HFF-Myc (cell line): ENCODE measurements around the gene RAB40B.

Source experiments
- DNase-seq: peaks from one replicate; pipeline ENCODE4 v3.0.0-alpha.2; 2011; ENCODE audit warnings: low read depth; ENCODE audit errors: extremely low read depth
- H3K4me3 ChIP-seq: replicated peaks from 2 replicates; pipeline ENCODE4 v1.5.1; 2011; ENCODE audit warnings: low read depth, mild to moderate bottlenecking, control low read depth, low read length
- TF ChIP-seq, protein P1 (sequence below): IDR thresholded peaks from 2 replicates; pipeline ENCODE4 v1.5.1; 2012; ENCODE audit warnings: mild to moderate bottlenecking, low read depth, low read length, control low read depth; ENCODE audit errors: missing control alignments

RAB40B gene

DNA sequence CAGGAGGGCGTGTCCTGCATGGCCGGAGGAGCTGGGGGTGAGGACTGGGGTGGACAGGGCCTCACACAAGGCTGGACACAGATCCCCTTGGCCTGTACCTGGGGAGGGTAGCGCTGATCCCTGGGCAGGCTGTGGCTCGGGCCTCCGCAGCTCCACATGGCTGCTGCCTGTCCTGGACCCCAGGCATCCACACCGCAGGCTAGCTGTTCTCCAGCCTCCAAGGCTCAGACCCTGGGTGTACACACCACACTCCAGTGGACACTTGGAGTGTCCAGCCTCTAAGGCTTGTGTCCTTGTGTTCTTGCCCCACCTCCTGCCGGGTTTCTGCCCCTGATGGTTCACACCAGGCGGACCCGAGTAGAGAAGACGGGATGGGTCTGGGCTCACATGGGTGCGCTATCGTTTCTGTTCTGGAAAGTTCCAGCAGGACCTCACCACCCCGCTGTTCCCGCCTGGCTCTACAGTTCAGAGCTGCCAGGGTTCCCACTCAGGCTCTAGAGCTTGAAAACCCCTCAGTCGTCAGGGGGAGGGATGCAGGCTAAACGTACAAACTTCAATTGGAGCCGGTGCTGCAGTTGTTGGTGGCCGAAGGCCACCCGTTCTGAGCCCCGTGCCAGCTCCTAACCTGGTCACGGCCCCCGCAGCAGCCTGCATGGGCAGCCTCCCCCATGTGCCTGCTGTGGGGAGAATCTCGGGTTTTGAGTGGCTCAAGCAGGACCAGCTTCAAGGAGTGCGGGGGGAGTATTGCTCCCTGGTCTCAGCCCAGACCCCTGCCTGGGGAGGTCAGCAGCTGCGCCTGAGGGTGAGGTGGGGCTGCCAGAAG, 11.4 kb upstream of the RAB40B start:
- H3K4me3 ChIP-seq = no peak overlapping the region
- no peak for DNase-seq
- TF ChIP-seq, protein P1, sequence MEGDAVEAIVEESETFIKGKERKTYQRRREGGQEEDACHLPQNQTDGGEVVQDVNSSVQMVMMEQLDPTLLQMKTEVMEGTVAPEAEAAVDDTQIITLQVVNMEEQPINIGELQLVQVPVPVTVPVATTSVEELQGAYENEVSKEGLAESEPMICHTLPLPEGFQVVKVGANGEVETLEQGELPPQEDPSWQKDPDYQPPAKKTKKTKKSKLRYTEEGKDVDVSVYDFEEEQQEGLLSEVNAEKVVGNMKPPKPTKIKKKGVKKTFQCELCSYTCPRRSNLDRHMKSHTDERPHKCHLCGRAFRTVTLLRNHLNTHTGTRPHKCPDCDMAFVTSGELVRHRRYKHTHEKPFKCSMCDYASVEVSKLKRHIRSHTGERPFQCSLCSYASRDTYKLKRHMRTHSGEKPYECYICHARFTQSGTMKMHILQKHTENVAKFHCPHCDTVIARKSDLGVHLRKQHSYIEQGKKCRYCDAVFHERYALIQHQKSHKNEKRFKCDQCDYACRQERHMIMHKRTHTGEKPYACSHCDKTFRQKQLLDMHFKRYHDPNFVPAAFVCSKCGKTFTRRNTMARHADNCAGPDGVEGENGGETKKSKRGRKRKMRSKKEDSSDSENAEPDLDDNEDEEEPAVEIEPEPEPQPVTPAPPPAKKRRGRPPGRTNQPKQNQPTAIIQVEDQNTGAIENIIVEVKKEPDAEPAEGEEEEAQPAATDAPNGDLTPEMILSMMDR = no peak

DNA sequence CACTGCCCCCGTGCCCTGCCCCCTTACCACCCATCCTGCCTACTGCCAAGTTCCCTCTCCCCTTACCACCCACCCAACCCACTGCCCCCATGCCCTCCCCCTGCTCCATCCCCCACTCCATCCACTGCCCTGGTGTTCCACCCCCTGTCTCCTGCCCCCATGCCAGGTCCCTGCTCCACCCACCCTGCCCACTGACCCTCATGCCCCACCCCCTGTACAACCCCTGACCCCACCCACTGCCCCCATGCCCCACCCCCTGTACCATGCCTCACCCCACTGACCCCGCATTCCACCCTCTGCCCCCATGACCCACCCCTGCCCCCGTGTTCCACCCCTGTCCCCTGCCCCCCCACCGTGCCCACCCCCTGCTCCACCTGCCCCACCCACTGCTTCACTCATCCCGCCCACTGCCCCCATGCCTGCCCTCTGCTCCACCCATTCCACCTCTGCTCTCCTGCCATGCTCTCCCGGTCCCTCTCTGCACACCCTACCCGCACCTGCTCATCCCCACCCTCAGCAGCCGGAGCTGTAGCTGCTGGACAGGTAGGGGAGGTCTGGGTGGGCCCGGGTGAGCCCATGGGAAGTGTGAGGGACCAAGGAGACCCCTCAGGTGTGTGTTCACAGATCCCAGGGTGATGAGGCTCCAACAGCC, 10.7 kb upstream of the RAB40B start:
- no peak for DNase-seq
- TF ChIP-seq, protein P1 = no peak
- H3K4me3 ChIP-seq = no peak overlapping the region

DNA sequence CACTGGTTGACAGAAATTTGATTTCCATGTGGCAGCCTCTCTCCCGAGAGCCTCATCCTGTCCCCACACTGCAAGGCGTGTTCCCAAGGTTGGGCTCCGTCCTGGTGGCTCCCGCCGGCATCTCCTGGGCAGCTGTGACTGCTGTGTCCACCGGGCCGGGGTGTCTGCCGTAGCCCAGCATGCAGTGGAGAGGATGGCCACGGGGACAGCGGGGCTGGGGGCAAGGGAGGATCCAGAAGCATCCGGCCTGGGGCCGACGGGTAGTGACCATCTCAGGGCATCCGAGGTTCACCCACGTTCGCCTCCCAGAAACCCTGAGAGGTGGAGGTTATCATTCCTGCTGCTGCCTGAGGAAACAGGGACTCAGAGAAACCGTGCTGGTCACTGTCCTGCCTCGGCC, 7.3 kb upstream of the RAB40B start:
- TF ChIP-seq, protein P1 = no peak
- no peak for DNase-seq
- H3K4me3 ChIP-seq = no peak overlapping the region

DNA sequence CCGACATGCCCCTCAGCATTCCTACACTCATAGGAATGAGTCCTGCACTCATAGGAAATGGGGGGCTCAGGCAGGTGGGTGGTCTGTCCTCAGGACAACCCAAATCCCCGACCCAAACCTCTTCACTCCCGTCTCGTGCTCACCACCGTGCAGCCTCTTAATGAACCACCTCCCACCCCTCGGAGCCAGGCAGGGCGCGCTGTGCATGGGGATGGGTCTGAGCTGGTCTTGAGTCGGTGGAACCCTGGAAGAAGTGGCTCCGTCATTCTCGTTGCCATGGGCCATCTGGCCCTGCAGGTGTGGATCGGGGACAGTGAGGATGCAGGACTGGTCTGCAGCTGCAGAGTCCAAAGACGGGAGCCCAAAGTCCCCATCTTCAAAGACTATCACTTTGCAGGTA, 6.4 kb upstream of the RAB40B start:
- no peak for DNase-seq
- TF ChIP-seq, protein P1 = no peak
- H3K4me3 ChIP-seq = no peak overlapping the region

DNA sequence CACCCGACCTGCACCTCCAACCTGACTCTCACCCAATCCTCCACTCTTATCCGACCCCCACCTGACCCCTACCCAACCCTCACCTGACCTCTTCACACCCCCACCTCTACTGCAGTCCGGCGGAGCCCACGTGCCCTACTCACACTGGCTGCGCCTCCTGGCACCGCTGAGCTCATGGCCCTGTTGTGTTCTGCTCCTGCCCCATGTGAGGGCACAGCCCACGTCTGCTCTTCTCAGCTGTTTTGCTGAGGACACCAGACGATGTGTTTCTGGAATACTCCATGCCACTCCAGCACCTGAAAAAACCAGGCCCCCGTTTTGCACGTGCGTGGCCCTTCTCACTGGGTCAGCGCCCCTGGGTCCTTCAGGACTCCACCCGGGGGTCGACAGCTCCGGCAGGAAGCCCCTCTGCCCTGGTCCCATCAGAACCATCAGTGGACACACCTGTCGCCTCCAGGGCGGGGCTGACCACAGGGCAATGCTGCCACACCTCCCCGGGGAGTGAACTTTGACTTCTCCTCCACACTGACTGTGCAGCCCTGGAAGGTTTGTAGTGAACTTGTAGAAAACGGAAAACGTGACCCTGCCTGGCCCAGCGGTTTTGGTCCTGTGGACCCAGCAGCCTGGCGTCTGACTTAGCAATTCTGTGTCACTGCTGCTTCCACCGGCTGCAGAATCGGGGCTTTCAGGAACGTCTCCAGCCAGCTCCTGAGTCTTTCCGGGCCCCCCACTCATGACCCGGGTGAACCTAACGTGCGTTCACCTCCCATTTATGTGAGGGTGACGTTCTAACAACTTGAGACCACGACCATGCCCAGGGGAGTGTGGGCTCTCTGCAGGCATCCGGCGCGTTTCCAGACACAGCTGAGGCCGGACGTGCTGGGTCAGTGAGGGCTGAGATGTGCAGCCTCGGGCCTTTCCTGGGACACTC, 5.7 kb upstream of the RAB40B start:
- TF ChIP-seq, protein P1 = no peak
- no peak overlapping the region for H3K4me3 ChIP-seq
- no peak for DNase-seq

DNA sequence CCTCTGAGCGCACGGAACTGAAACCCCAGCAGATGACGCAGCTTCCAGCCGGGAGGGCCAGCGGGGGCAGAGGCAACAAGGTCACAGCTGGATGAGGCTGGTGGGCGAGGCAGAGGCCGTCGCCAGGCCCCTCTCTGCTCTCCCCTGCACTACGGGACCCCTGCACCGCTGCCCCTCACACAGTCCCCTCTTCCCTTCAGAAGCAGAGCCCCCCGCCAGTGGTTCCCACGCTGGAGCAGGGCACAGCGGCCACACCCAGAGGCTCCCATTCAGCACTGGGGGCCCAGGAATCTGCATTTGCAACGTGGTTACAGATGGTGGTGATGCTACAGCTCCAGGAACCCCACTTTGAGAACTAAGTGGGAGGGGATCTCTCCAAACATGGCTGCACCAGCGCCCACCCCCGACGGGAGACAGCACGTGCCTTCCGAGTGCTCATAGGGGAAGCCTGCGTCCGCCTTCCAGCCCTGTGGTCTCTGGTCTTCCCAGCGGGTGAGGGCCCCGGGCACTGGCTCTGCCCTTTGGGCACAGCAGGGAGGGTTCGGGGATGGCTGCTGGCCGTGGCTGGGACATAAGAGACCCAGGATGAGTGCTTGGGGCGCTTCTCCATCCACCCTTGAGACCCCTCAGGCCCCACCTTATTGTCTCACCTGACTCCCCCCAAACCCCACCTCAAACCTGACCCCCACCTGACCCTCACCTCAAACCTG, 4.7 kb upstream of the RAB40B start:
- H3K4me3 ChIP-seq = no peak overlapping the region
- TF ChIP-seq, protein P1 = no peak
- DNase-seq = no peak
